HG03175 (cell line): ENCODE measurements around the gene P4HB.

Experiments
- ATAC-seq: cut with Tn5 transposase; IDR thresholded peaks from one replicate; pipeline ENCODE4 v1.9.1; 2021; ENCODE audit warnings: mild to moderate bottlenecking, moderate library complexity; ENCODE audit not compliant: unreplicated experiment

The P4HB gene

DNA sequence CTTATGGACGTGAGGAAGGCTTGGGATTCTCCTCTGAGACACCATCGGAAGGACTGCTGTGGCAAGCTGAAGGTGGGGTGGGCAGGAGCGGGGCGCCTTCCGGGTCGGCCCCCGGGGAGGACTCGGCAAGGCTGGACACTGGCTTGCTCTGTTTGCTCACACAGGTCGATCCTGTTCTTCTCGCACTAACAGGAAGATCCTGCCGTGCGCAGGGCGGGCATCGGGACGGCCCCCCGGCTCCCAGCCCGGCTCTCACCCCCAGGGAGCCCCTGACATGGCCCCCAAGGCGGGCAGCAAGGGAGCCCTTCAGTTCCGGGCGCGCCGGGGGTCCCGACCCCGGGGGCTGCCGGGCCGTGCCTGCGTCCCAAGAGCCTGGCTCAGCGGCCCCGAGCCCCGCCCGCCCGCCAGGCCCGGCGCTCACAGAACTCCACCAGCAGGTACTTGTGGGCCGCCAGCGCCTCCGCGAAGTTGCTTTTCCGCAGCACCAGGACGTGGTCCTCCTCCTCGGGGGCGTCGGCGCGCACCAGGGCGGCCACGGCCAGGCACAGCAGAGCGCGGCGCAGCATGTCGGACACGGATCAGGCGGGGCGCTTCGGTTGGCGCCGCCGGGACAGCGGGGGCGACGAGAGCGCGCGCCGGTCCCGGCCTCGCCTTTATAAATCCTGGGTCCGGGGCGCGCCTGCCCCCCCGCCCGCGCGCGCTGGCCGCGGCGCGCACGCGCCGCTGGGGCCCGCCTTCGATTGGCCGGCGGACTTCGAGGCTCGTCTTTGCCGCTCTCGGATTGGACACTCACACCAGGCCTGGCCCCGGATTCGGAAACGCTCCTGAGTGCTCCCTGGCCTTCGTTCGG, at the start of gene P4HB:
Gene P4HB, minus strand, starts transcription at position 630 of the 850 bp plus-strand sequence. Its CDS starts 64 bp downstream, at position 566.
- ATAC-seq, result no peak

DNA sequence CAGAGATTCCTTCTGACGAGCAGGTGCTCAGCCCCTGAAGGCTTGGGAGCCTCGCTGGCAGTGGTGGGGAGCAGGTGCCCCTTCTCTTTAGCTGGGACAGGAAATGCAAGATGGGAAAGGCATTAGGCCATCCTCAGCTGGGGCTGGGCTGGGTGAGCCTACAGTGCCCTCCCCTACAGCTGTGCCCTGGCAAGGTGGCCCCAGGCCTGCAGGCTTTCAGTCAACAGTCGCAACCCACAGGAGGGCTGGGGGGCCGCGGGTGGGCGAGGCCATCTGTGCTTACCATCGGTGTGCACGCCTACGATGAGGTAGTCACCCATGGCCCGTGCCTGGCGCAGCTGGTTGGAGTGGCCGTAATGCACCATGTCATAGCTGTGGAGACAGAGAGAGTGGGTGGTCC, 48.9 kb upstream of the P4HB start:
- ATAC-seq, result no peak

DNA sequence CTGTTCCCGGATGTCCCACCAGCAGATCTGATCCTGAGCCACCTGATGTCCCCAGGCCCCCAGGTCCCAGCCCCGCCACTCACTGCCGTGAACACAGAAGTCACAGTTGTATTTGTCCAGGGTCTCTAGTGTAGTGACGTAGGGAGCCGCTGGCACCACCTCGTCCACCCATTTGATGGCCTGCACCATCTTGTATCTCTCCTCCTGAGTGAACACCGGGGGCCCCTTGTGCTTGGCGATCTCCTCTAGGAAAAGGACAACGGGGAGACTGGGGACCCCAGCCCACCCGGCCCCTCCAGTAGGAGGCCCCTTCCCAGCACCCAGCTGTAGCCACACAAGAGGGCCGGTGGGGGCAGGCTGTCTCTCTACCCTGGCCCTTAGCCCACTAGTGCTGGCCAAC, 48.5 kb upstream of the P4HB start:
- ATAC-seq, result no peak

DNA sequence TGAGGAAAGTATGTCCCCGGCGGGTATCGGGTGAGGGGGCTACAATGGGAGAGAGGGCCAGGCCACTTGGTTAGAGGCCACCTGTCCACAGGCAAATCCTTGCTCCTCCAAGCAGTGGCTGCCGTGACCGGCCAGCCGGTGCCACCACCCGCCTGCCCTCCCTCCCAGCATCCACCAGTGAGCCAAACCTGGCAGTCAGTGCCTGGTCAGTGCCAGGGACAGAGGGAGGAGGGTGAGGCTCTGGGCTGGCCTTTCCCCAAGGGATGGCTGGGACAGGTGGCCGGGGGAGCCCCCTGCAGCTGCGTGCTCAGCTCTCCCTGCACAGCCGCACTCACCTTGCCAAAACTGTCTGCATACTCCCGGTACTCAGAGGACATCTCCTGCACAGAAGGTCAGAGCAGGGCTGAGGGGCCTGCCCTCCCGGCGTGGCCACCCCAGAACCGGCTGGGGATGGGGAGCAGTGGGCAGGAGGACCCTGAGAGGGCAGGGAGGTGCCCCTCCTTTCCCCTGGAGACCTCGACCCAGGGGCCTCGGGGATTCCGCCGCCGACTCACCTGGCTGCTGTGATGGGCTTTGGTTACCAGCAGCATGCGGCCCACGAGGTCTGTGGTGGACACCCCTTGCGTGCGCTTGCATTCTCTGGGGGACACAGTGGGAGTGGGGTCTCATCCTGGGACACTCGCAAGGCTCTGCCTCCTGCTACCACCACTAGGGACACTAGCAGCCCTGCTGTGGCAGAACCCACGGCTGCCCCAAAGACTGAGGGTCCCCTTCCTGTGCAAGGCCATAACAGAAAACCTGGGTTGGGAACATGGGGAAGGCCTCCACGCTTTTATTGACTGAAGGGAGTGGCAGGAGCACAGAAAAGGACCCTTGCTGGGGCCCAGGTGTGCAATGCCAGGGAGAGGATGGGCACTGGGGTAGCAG, 47.1 kb upstream of the P4HB start:
- ATAC-seq, result no peak

DNA sequence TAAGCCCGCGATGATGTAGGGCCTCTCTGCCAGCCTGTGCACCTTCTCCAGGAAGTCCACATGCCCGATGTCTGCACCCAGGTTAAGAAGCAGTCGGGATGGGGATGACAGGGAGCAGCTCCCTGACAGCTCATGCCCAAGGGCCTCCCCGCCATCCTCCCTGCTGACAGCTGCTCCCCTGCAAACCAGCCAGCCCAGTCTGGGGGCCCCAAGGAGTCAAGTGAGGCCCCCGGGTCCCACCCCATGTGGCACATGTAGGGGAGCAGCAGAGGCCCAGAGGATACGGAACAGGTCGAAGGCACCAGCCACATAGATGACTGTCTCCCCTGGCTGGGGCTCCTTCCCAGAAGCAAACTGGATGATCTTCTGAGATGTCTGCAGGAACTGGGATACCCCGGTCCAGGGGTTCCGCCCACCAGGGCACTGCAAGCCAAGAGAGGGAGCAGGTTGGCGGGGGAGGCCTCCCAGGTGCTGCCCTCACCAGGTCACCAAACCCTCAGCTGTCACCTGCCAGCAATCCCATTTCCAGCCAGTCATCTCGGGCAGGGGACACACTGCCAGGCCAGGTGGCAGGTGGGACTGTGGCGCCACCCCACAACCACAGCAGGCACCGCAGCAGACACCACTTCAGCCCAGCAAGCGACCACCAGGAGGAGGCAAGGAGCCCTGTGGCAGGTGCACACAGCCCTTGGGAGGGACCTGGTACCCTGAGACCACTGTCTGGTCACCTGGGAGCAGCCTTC, 46.3 kb upstream of the P4HB start:
- ATAC-seq, result no peak

DNA sequence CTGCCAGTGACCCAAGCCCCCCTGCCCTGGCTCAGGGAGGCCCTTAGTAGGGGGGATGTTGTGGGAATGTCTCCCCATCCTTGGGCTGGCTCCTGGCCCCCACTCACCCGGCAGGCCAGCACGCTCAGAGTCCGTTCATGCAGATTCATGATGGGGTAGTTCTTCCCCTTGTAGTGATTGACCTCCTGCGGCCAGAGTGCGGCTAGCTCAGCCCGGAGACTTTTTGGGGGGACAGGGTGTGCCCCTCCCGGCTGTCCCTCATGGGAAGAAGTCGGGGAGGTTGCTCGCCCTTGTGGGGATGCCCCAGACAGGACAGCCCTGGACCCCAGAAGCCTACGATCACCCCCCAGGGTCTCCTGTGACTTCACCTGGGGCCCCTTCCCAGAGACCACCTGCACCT, 45.7 kb upstream of the P4HB start:
- ATAC-seq, result no peak

DNA sequence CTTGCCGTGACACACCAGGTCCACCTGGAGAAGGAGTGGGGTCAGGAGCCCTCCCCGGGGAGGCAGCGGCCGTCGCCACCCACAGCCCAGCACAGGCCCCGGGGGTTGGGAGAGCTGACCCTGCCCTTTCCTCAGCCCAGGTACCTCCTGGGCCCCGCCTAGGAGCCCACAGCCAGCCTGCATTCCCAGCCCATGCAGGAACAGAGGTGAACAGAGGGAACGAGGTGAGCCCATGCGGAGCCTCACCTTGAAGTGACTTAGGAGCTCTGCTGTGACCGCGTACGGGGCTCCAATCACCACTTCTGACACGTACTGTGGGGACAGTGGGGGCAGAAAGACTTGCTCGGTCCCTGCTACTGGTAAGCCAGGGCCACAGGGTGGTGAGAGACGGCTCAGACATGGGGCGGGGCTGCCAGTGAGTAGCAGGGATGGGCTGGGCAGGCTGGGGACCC, 45.1 kb upstream of the P4HB start:
- no peak for ATAC-seq

DNA sequence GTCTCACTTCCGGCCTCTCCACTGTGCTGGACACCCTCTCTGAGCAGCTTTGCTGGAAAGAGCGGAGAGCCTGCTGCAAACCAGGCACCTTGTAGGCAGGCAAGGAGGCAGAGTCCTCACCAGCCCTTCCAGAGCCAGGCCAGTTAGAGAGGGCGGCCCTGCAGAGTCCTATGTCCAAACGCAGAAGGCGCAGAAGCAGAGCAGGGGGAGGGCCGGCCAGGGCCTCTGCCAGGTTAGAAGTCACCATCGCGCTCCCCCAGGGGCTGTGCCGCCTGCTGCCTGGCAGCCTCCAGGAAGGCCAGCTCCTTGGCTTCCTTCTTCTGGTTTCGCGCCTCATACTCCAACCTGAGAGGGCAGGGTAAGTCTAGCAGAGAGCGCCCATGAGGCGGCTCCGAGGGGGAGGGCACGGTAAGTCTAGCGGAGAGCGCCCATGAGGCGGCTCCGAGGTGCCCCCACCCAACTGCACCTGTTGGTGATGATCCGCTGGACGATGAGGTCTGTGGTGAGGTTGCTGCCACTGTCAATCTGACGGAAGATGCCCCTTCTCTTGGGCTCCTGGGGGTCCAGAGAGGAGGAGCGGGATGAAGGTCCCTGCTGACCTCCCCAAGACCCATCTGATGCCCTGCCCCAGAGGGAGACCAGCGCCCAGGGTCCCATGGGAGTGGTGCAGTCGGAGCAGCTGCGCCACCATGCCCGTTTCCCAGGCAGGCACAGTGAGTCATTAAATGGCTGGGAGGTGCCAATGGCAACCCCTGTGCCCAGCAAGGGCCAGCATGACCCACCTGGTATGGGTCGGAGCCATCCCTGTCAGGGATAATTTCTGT, 44.5 kb upstream of the P4HB start:
- no peak for ATAC-seq

DNA sequence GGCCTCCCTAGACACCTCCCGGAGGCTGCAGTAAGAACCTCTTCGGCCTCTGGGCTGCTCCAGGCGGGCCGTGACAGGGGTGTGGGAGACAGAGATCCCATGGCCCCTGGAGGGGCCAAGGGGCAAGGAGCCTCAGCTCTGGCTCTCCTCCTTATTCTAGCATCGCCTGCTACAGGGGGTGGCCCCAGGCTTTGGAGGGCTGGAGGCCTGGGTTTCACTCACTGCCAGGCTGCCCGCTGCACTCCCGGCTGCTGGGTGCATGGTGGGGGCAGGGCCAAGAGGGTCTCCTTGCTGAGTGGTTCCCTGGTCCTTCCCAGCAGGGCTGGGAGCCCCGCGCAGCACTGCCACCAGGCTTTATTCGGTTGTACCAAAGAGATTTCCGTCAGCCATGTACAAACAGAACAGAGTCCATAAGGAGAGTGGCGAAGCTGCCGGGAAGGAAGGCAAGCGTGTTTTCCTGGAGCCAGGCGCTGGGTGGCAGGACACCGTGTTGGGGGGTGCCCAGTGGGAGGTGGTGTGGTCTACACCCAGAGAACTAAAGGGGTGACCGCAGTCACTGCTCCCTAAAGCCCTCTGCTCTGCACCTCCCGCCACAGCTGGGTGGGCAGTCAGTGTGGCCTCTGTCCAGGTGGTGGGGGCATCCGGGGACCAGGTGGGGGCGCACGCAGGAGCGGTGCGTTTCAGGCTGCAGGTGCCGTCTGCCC, 43.7 kb upstream of the P4HB start:
- ATAC-seq, result no peak

DNA sequence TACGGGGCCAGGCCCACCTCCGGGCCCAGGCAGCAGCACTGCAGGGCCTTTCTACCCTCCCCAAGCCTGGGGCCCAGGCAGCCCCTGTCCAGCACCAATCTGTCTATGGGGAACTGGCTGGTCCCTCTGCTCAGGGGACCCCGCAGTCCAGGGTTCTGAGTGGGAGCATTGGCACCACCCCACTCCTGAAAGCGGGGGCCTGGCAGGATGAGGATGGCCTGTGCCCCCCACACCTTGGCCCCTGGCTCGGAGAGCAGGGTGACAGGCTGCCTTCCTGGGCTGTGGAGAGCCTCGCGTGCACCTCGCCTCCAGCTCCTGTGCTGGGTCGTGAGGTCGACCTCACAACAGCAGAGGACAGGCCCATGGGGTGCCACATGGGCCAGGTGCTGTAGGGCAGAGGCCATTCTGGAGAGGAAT, 43.1 kb upstream of the P4HB start:
- no peak for ATAC-seq

DNA sequence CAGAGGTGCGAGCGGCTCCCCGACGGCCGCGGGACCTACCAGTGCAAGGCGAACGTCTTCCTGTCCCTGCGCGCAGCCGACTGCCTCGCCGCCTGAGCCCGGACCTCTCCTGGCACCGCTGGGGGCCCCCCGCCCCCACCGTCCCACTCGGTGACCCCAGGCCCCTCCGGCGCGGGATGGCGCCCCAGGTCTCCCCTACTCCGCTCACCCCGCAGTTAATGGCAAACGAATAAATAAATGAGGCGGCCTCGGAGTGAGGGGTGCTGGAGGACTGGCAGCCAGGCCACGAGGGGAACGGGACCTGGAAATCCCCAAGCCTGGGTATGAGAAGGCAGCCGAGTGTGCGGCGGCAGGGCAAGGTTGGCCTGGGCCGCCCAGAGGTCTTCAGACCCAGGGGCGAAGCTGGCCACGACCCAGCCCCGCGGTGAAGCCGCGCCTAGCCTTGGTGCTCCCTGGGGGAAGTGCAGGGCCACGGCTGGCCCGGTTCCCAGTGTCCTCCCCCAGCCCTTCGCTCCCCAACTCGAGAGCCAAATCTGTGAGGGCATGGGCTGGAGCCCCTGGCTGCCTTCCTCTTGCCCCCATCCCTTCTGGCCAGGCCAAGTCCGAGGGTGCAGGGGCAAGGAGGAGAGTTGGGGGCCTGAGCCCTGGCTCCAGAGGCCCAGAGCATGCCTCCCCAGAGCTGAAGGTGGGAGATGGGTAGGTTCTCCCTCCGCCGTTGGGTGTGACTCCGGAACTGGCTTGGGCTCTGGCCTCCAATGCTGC, 42.5 kb upstream of the P4HB start:
- no peak for ATAC-seq

DNA sequence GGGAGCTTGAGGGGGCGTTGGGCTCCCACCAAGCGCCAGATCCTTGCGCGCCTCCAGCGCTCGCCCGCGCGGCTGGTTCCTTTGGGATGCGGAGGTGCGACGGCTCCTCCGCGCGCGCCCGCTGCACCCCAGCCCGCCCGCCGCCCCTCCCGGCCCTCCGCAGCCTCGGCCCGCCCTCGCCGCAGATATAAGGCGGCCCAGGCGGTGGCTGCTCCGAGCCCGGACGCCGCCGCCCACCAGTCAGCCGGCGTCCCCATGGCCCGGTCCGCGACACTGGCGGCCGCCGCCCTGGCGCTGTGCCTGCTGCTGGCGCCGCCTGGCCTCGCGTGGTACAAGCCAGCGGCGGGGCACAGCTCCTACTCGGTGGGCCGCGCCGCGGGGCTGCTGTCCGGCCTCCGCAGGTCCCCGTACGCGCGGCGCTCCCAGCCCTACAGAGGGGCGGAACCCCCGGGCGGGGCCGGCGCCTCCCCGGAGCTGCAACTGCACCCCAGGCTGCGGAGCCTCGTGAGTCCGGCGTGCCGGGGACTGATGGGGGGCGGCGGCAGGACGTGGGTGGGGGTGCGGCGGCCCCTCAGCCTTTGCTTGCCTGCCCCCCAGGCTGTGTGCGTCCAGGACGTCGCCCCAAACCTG, 41.8 kb upstream of the P4HB start, which contains the start of gene NPB:
Gene NPB, plus strand, starts transcription at position 216 of the 630 bp plus-strand sequence. Its CDS starts 40 bp downstream, at position 256.
- ATAC-seq, result no peak

DNA sequence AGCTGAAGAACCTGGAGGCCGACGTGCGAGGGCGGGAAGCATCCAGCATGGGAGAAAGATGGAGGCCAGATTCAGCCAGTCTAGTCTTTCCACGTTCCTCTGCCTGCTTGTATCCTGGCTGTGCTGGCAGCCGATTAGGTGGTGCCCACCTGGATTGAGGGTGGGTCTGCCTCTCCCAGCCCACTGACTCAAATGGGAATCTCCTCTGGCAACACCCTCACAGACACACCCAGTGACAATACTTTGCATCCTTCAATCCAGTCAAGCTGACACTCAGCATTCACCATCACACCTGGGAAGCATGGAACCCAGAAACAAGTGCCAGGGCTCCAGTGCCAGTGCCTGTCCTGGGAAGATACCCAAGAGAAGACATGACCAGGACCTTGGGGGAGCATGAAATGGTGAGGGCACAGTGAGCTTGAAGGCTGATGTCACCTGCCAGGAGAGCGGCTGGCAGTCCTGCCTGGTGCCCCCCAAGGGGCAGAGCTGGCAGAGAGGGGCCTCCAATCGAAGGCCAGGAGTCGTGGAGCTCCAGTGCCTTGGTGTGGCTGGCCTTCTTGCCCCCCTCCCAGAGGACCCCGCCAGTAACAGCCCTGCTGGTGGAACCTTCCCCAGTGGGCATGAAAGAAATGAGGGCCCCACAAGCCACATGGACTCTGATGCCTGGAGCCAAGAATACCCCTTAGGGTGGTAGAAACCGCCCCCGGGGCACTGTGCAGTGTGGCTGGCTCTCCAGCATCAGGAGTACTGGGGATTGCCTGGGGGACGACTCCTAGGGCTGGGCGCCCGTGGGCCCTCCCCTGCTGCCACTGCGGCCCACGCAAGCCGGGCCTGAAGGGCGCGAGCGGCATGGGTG, 41.1 kb upstream of the P4HB start:
- ATAC-seq, result no peak

DNA sequence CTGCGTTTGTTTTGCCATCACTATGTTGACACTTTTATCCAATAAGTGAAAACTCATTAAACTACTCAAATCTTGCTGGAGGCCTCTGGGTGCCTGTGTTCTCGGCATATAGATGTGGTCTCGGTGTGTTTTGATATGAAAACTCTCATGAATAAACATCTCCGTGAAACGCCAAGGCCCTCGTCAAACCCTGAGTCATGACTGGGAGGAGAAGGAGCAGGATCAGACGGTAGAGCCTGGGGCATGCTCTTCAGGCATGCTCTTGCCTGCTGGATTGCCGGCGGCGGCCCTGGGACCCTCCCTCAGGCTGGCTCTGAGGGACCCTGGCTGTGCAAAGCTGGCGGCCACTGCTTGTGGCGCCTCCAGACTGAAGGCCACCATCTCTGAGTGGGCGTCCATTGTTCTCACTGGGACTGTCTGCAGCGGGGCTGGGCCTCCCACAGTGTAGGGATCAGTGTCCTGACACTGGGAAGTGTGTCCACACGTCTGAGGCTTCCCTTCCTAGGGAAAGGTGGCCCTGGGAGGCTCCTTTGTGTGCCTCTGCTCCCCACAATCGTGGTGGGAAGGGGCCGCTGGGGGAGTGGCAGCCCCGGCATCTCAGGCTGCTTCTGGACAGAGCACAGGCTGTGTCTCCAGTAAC, 40.0 kb upstream of the P4HB start:
- ATAC-seq, result no peak

DNA sequence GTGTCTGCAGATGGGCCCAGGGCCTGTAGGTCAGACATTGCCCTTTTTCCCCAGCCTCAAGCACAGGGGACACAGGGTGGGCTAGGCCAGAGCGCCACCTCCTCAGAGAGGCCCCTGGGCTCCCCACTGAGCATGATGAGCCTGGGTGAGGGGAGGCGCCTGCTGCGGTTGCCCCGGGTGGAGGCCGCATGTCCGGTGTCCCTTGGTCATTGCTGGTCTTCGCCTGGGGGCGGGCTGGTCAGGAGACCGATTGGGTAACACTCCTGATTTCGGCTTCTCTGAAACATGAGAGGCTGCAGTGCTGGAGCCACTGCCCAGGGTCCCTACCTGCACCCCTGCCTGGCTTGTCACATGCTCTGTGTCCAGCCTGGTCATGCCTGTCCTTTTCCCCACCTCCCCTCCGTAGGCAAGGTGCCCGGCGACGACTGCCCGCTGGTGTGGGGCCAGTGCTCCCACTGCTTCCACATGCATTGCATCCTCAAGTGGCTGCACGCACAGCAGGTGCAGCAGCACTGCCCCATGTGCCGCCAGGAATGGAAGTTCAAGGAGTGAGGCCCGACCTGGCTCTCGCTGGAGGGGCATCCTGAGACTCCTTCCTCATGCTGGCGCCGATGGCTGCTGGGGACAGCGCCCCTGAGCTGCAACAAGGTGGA, 39.3 kb upstream of the P4HB start:
- ATAC-seq, result no peak

DNA sequence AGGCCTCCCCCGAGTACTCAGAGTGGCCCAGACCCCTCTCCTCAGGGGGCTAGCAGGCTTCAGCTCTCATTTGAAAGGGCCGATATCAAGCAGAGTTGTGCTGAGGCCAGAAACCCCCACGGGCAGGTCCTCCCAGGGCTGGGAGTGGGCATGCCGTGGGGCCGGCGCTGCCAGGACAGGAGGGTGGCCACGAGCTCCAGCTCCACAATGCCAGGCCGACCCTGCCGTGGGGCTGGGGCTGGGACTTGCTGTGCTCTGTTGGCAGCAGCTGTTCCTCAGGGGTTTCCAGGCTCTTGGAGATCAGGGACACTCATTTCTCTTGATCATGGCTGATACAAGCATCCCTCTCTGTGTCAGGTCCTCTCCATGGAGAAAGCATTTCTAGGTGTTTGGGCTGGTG, 38.5 kb upstream of the P4HB start:
- ATAC-seq, result no peak
